ENCODE results near the gene MIB1.
"Not testable (repeated sequence)": the region's sequence is repeated elsewhere in the genome, so short reads cannot be mapped to it uniquely, and the experiment has no call there.

MIB1 gene

GRCh38 chr18:21704603-21705364 lies 35.8 kb upstream of the MIB1 start, which contains the start of gene ABHD3:
TSS of gene ABHD3 (minus strand) at chr18:21704774. CDS start at chr18:21704665, 109 bp downstream.
- peak; percentile 92 for DNase-seq (ENCODE audit: extremely low spot score)
- TF ChIP-seq CTCF (IDR thresholded peaks at IDR 0.05; ENCODE audit: control extremely low read depth, extremely low read depth, low read depth, missing control alignments), result peak; percentile 14
- ChIA-PET CTCF (interaction anchor here (1.3 to 2.6 kb wide), 4 partner anchors 12 to 104 kb away, joined by 4 to 8 read pairs (median 6); partner anchors contain the start of genes ESCO1 and SNRPD1), POLR2A (interaction anchor here (0.8 to 1.9 kb wide), 3 partner anchors 11 to 104 kb away, joined by 3 to 7 read pairs (median 4); partner anchors contain the start of genes ESCO1 and MIB1)

GRCh38 chr18:21706386-21706865 lies 34.2 kb upstream of the MIB1 start:
- DNase-seq (ENCODE audit: extremely low spot score), result no peak
- ChIA-PET POLR2A (no interaction called here), CTCF (interaction anchor here (1.0 to 2.0 kb wide), 3 partner anchors 9 to 106 kb away, joined by 3 to 6 read pairs (median 3); partner anchors contain the start of gene ESCO1)
- no peak for TF ChIP-seq CTCF (IDR thresholded peaks at IDR 0.05; ENCODE audit: control extremely low read depth, extremely low read depth, low read depth, missing control alignments)

- DNase-seq (ENCODE audit: extremely low spot score); POLR2A ChIA-PET: not testable (repeated sequence)
- CTCF ChIA-PET, result interaction anchor here (1.0 to 2.0 kb wide), 4 partner anchors 8 to 106 kb away, joined by 3 to 6 read pairs (median 3); partner anchors contain the start of genes ESCO1 and SNRPD1
Observed at GRCh38 chr18:21707130-21707529, 33.5 kb upstream of the MIB1 start.

GRCh38 chr18:21714474-21714873 lies 26.1 kb upstream of the MIB1 start:
- TF ChIP-seq CTCF (IDR thresholded peaks at IDR 0.05; ENCODE audit: control extremely low read depth, extremely low read depth, low read depth, missing control alignments), result no peak
- ChIA-PET POLR2A (no interaction called here), CTCF (interaction anchor here (1.3 to 1.6 kb wide), 3 partner anchors 9 to 62 kb away, joined by 3 to 4 read pairs (median 4); no protein-coding TSS in a partner anchor)
- DNase-seq (ENCODE audit: extremely low spot score), result no peak

- no peak for DNase-seq (ENCODE audit: extremely low spot score)
- TF ChIP-seq CTCF (IDR thresholded peaks at IDR 0.05; ENCODE audit: control extremely low read depth, extremely low read depth, low read depth, missing control alignments), result no peak
- POLR2A ChIA-PET, result no interaction called here
- CTCF ChIA-PET, result no interaction called here
Observed at GRCh38 chr18:21722687-21723086, 17.9 kb upstream of the MIB1 start.

- CTCF ChIA-PET, result no interaction called here
- no peak for DNase-seq (ENCODE audit: extremely low spot score)
- POLR2A ChIA-PET, result no interaction called here
- TF ChIP-seq CTCF (IDR thresholded peaks at IDR 0.05; ENCODE audit: control extremely low read depth, extremely low read depth, low read depth, missing control alignments), result no peak
Observed at GRCh38 chr18:21725201-21725600, 15.4 kb upstream of the MIB1 start.

- TF ChIP-seq CTCF (IDR thresholded peaks at IDR 0.05; ENCODE audit: control extremely low read depth, extremely low read depth, low read depth, missing control alignments), result no peak
- ChIA-PET CTCF (interaction anchor here (0.9 to 1.4 kb wide), 3 partner anchors 10 to 12 kb away, joined by 3 to 4 read pairs (median 3); no protein-coding TSS in a partner anchor), POLR2A (interaction anchor here (0.8 kb wide), 1 partner anchor 13 kb away, joined by 3 read pairs; the partner anchor contains the start of gene MIB1)
- no peak for DNase-seq (ENCODE audit: extremely low spot score)
Observed at GRCh38 chr18:21727702-21728101, 12.9 kb upstream of the MIB1 start.

Measured in GM10248 (cell line).